ENCODE measurements around the gene SLC38A4. TPM values are rescaled to one million over a fixed set of nuclear protein-coding genes. Genes with fewer than 3 reads are reported as not detected.

Gene SLC38A4
- total and polyA plus RNA-seq, 2 donors (not counting 1 experiment from before 2014, with no cell fraction given), result 5.5 to 6.1 TPM

GRCh38 chr12:46754550-46754949, 71.2 kb downstream of the SLC38A4 start:
- no peaks in the 10 kb centered on the region for H3K79me2 ChIP-seq (ENCODE audit: control insufficient read depth, insufficient read depth, low read length)
- H3K4me3 ChIP-seq (replicated peaks in 1 of 4; ENCODE audit: control extremely low read depth in 1 of 4, insufficient read depth in 1 of 4, low read depth in 3 of 4, low read length in 4 of 4), result no peak overlapping the region
- no peak for DNase-seq (ENCODE audit: low read depth in 2 of 2)
- H3K9ac ChIP-seq (ENCODE audit: insufficient read depth, low read length), result no peak overlapping the region
- no peaks in the 10 kb centered on the region for H3K27me3 ChIP-seq (ENCODE audit: control insufficient read depth, insufficient read depth, low read length)
- H3K9me3 ChIP-seq (ENCODE audit: control insufficient read depth, insufficient read depth, low read depth, low read length), result no peaks in the 10 kb centered on the region
- H3K4me2 ChIP-seq (ENCODE audit: extremely low read depth, insufficient read depth, low read length), result no peak overlapping the region
- no peaks in the 10 kb centered on the region for H4K20me1 ChIP-seq (ENCODE audit: control insufficient read depth, extremely low read depth, insufficient read depth, low read length)
- H3K27ac ChIP-seq (ENCODE audit: insufficient read depth, low read length), result no peak overlapping the region
- TF ChIP-seq CTCF (conservative IDR thresholded peaks at IDR 0.05 in 1 of 2, IDR thresholded peaks at IDR 0.05 in 1 of 2; ENCODE audit: low read depth in 1 of 2, low read length in 2 of 2) (no peak), EZH2 (IDR thresholded peaks at IDR 0.05; ENCODE audit: low read length, missing control alignments) (no peak)
- H3K36me3 ChIP-seq (ENCODE audit: control insufficient read depth, insufficient read depth, low read length), result no peaks in the 10 kb centered on the region
- no peak overlapping the region for H2AFZ ChIP-seq (ENCODE audit: low read length)
- H3K4me1 ChIP-seq (ENCODE audit: control insufficient read depth, extremely low read depth, insufficient read depth, low read length), result no peaks in the 10 kb centered on the region

GRCh38 chr12:46752396-46752795, 73.4 kb downstream of the SLC38A4 start:
- no peak overlapping the region for H3K4me2 ChIP-seq (ENCODE audit: extremely low read depth, insufficient read depth, low read length)
- H3K79me2 ChIP-seq (ENCODE audit: control insufficient read depth, insufficient read depth, low read length), result no peaks in the 10 kb centered on the region
- no peak overlapping the region for H3K9ac ChIP-seq (ENCODE audit: insufficient read depth, low read length)
- no peak overlapping the region for H2AFZ ChIP-seq (ENCODE audit: low read length)
- H4K20me1 ChIP-seq (ENCODE audit: control insufficient read depth, extremely low read depth, insufficient read depth, low read length), result no peaks in the 10 kb centered on the region
- no peaks in the 10 kb centered on the region for H3K27me3 ChIP-seq (ENCODE audit: control insufficient read depth, insufficient read depth, low read length)
- no peaks in the 10 kb centered on the region for H3K4me1 ChIP-seq (ENCODE audit: control insufficient read depth, extremely low read depth, insufficient read depth, low read length)
- no peak for DNase-seq (ENCODE audit: low read depth in 2 of 2)
- H3K27ac ChIP-seq (ENCODE audit: insufficient read depth, low read length), result no peak overlapping the region
- no peaks in the 10 kb centered on the region for H3K36me3 ChIP-seq (ENCODE audit: control insufficient read depth, insufficient read depth, low read length)
- TF ChIP-seq CTCF (conservative IDR thresholded peaks at IDR 0.05 in 1 of 2, IDR thresholded peaks at IDR 0.05 in 1 of 2; ENCODE audit: low read depth in 1 of 2, low read length in 2 of 2) (no peak), EZH2 (IDR thresholded peaks at IDR 0.05; ENCODE audit: low read length, missing control alignments) (no peak)
- no peak overlapping the region for H3K4me3 ChIP-seq (replicated peaks in 1 of 4; ENCODE audit: control extremely low read depth in 1 of 4, insufficient read depth in 1 of 4, low read depth in 3 of 4, low read length in 4 of 4)
- H3K9me3 ChIP-seq (ENCODE audit: control insufficient read depth, insufficient read depth, low read depth, low read length), result no peaks in the 10 kb centered on the region

GRCh38 chr12:46751173-46751572, 74.6 kb downstream of the SLC38A4 start:
- Histone ChIP-seq H3K9ac (ENCODE audit: insufficient read depth, low read length) (no peak overlapping the region), H3K36me3 (ENCODE audit: control insufficient read depth, insufficient read depth, low read length) (no peaks in the 10 kb centered on the region), H3K4me1 (ENCODE audit: control insufficient read depth, extremely low read depth, insufficient read depth, low read length) (no peaks in the 10 kb centered on the region), H3K27me3 (ENCODE audit: control insufficient read depth, insufficient read depth, low read length) (no peaks in the 10 kb centered on the region), H3K27ac (ENCODE audit: insufficient read depth, low read length) (no peak overlapping the region), H3K4me2 (ENCODE audit: extremely low read depth, insufficient read depth, low read length) (no peak overlapping the region), H3K9me3 (ENCODE audit: control insufficient read depth, insufficient read depth, low read depth, low read length) (no peaks in the 10 kb centered on the region), H3K79me2 (ENCODE audit: control insufficient read depth, insufficient read depth, low read length) (no peaks in the 10 kb centered on the region), H2AFZ (ENCODE audit: low read length) (no peak overlapping the region), H4K20me1 (ENCODE audit: control insufficient read depth, extremely low read depth, insufficient read depth, low read length) (no peaks in the 10 kb centered on the region), H3K4me3 (replicated peaks in 1 of 4; ENCODE audit: control extremely low read depth in 1 of 4, insufficient read depth in 1 of 4, low read depth in 3 of 4, low read length in 4 of 4) (no peak overlapping the region)
- TF ChIP-seq EZH2 (IDR thresholded peaks at IDR 0.05; ENCODE audit: low read length, missing control alignments) (no peak), CTCF (conservative IDR thresholded peaks at IDR 0.05 in 1 of 2, IDR thresholded peaks at IDR 0.05 in 1 of 2; ENCODE audit: low read depth in 1 of 2, low read length in 2 of 2) (no peak)
- DNase-seq (ENCODE audit: low read depth in 2 of 2), result no peak
